ENCODE results near the gene MPO. TPM values are rescaled to one million over a fixed set of nuclear protein-coding genes. Genes with fewer than 3 reads are reported as not detected.

MPO gene
- total and polyA plus RNA-seq, 2 of the 4 experiments (the other 2 are of a cell fraction), result not detected

- BruUV-seq (replicated peaks), result no TSS peak
- Histone ChIP-seq H4K20me1 (ENCODE audit: insufficient read depth, low read length) (no peaks in the 10 kb centered on the region), H3K14ac (replicated peaks; ENCODE audit: low read depth, low read length) (no peak overlapping the region), H4K8ac (ENCODE audit: low read depth in 2 of 2, low read length in 2 of 2) (no peak overlapping the region), H4K91ac (ENCODE audit: insufficient read depth, low read depth, low read length) (no peak overlapping the region), H3K9ac (ENCODE audit: low read depth, low read length) (no peak overlapping the region), H3K4me2 (ENCODE audit: low read depth, low read length) (no peak overlapping the region), H3K27ac (ENCODE audit: insufficient read depth, low read length) (no peak overlapping the region), H2BK5ac (ENCODE audit: low read depth, low read length, poor library complexity, severe bottlenecking) (no peak overlapping the region), H3K4me3 (ENCODE audit: insufficient read depth, low read depth, low read length) (no peak overlapping the region), H2BK20ac (ENCODE audit: low read depth, low read length) (no peak overlapping the region), H3K27me3 (ENCODE audit: control insufficient read depth, insufficient read depth, low read length) (peaks cover 6% of the 10 kb centered on the region), H2BK15ac (ENCODE audit: low read depth, low read length) (no peak overlapping the region), H3K9me3 (ENCODE audit: control insufficient read depth, insufficient read depth, low read length) (no peaks in the 10 kb centered on the region), H2BK120ac (ENCODE audit: low read depth, low read length) (no peak overlapping the region), H3K18ac (ENCODE audit: low read depth, low read length) (no peak overlapping the region), H3K9me1 (ENCODE audit: insufficient read depth, low read length) (no peaks in the 10 kb centered on the region), H3K23ac (ENCODE audit: low read depth, low read length) (no peak overlapping the region), H2AFZ (replicated peaks; ENCODE audit: low read length, poor library complexity) (no peak overlapping the region), H4K5ac (ENCODE audit: low read depth, low read length) (no peak overlapping the region), H3K79me1 (ENCODE audit: low read depth in 1 of 2, low read length in 2 of 2) (no peaks in the 10 kb centered on the region), H3K36me3 (ENCODE audit: control insufficient read depth, insufficient read depth, low read length) (no peaks in the 10 kb centered on the region), H3K56ac (ENCODE audit: extremely low read depth, insufficient read depth, low read length) (no peak overlapping the region), H2AK9ac (replicated peaks; ENCODE audit: low read depth, low read length, poor library complexity) (no peak overlapping the region), H2AK5ac (ENCODE audit: low read depth, low read length) (no peak overlapping the region), H3K4ac (ENCODE audit: low read depth, low read length) (no peak overlapping the region), H3K4me1 (ENCODE audit: control insufficient read depth, insufficient read depth, low read length) (no peaks in the 10 kb centered on the region)
- POLR2A ChIA-PET (ENCODE audit: unreplicated experiment), result no interaction called here
- intact Hi-C loops (cut with micrococcal nuclease) (no loop called here), in situ Hi-C loops (cut with MboI; ENCODE audit: low sequenced_read_pairs) (no loop called here), dilution Hi-C loops (cut with HindIII; ENCODE audit: low sequenced_read_pairs, unreplicated experiment) (no loop called here)
- WGBS, 2 experiments (ENCODE audit: extremely low coverage in 2 of 2, insufficient read length in 1 of 2), result 56% methylated on average over 3 of the region's 12 CpGs; no CpG with 5 or more reads in 1 of the 2 experiments
- CTCF ChIA-PET, result interaction anchor here (1.2 kb wide), 1 partner anchor 19 kb away, joined by 3 read pairs; no protein-coding TSS in a partner anchor
- ATAC-seq (ENCODE audit: low read depth), result no peak
- DNase-seq, result no peak
- TF ChIP-seq RAD21 (IDR thresholded peaks at IDR 0.05; ENCODE audit: low read length), result no peak
- no peak for TF ChIP-seq MXI1 (IDR thresholded peaks at IDR 0.05; ENCODE audit: borderline replicate concordance, low read depth, low read length)
- TF ChIP-seq CHD1 (IDR thresholded peaks at IDR 0.05; ENCODE audit: low read depth, low read length), result no peak
- no peak for TF ChIP-seq RFX5 (IDR thresholded peaks at IDR 0.05; ENCODE audit: low read depth, low read length)
- TF ChIP-seq MAZ (IDR thresholded peaks at IDR 0.05; ENCODE audit: borderline replicate concordance, low read depth, low read length), result no peak
- no peak for TF ChIP-seq NFE2L2 (IDR thresholded peaks at IDR 0.05; ENCODE audit: low read depth, low read length)
- TF ChIP-seq, protein P1, sequence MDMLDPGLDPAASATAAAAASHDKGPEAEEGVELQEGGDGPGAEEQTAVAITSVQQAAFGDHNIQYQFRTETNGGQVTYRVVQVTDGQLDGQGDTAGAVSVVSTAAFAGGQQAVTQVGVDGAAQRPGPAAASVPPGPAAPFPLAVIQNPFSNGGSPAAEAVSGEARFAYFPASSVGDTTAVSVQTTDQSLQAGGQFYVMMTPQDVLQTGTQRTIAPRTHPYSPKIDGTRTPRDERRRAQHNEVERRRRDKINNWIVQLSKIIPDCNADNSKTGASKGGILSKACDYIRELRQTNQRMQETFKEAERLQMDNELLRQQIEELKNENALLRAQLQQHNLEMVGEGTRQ (IDR thresholded peaks at IDR 0.05; ENCODE audit: low read depth, low read length), result no peak
- no peak for TF ChIP-seq MAFK (IDR thresholded peaks at IDR 0.05; ENCODE audit: low read depth, low read length)
- no peak for TF ChIP-seq FOS (IDR thresholded peaks at IDR 0.05; ENCODE audit: low read depth, low read length)
- TF ChIP-seq POLR2A (IDR thresholded peaks at IDR 0.05; ENCODE audit: low read depth, low read length), result no peak
- no peak for TF ChIP-seq CEBPB (IDR thresholded peaks at IDR 0.05; ENCODE audit: low read depth, low read length)
- no peak for TF ChIP-seq SMC3 (IDR thresholded peaks at IDR 0.05; ENCODE audit: low read depth, low read length)
- TF ChIP-seq RCOR1 (IDR thresholded peaks at IDR 0.05; ENCODE audit: insufficient replicate concordance, low read length), result no peak
- TF ChIP-seq, protein P2, sequence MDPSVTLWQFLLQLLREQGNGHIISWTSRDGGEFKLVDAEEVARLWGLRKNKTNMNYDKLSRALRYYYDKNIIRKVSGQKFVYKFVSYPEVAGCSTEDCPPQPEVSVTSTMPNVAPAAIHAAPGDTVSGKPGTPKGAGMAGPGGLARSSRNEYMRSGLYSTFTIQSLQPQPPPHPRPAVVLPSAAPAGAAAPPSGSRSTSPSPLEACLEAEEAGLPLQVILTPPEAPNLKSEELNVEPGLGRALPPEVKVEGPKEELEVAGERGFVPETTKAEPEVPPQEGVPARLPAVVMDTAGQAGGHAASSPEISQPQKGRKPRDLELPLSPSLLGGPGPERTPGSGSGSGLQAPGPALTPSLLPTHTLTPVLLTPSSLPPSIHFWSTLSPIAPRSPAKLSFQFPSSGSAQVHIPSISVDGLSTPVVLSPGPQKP (IDR thresholded peaks at IDR 0.05; ENCODE audit: borderline replicate concordance, low read depth, low read length), result no peak
Observed at GRCh38 chr17:58268326-58268725, 12.4 kb downstream of the MPO start.
